ELF-1 (cell line): ENCODE results near the gene SMIM44.
"Not testable (repeated sequence)": the region's sequence is repeated elsewhere in the genome, so short reads cannot be mapped to it uniquely, and the experiment has no call there.

Experiments used
- DNase-seq: peaks from one replicate; pipeline ENCODE4 v3.0.0-alpha.2; 2016; ENCODE audit warnings: low read depth, low spot score

The SMIM44 gene

DNA sequence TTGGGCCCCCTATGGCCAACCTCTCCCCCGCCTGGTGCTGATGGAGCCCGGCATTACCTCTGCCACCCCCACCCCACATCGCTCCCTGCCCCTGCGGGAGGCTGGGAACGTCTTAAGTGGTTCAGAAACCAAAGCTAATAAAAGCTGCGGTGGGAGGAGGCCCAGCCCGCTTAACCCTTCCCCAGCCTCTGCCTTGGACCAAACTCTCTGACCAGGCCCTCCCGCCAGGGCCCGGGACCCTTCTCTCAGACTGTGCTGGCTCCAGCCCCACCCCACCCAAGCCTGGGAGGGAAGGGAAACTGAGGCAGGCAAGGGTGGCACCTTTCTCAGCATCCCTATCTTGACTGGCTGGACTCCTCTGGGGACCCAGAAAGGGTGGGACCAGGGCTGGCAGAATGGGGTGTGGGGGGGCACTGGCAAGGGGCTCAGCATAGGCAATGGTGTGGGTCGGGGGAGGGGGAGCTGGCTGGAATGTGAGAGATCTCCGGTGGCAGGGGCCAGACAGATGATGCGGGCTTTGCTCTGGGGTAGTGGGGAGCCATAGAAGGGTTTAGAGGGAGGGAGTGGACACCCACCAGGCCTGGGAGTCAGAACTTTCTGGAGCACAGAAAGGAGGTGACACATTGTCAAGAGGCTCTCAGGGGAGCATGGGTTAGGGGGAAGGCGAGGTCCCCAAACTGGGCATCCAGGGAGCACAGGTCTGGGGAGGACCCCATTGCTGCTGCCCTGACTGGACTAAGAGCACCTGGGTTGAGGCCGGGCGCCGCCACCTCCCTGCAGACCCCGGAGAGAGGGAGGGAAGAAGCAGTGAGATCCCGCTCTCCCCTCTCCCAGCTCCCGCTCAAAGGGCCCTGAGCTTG lies 24.8 kb downstream of the SMIM44 start:
- no peak for DNase-seq

DNA sequence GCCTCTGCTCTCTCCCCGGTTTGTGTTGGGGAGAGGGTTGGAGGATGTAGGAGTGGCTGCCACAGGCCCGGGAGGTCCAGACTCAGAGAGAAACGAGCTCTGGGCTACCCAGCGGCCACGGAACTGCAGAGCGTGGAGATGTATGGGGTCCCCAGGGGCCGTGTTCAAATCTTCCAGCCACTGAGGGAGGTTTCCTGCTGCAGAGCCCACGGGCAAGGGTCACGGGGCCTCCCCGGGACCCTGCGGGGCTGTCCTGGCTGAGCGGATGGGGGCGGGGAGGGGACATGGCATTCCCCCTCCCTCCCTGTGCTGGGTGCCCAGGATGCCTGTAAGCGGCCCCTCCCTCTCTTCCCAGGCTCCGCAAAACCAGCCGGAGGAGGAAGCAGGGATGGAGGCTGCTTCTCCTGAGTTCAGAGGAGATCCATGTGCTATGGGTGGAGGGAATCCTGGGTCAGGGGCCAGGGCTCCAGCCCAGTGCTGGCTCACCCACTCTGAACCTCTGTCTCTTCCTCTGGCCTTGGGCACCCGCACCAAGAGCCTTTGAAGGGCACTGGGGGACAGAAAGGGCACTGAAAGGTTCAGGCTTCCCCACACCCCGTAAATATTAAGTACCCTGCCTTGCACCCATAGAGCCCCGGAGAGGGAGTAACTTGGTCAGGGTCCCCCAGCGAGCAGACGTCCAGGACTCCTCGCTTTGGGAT lies 25.6 kb downstream of the SMIM44 start:
- DNase-seq = no peak

DNA sequence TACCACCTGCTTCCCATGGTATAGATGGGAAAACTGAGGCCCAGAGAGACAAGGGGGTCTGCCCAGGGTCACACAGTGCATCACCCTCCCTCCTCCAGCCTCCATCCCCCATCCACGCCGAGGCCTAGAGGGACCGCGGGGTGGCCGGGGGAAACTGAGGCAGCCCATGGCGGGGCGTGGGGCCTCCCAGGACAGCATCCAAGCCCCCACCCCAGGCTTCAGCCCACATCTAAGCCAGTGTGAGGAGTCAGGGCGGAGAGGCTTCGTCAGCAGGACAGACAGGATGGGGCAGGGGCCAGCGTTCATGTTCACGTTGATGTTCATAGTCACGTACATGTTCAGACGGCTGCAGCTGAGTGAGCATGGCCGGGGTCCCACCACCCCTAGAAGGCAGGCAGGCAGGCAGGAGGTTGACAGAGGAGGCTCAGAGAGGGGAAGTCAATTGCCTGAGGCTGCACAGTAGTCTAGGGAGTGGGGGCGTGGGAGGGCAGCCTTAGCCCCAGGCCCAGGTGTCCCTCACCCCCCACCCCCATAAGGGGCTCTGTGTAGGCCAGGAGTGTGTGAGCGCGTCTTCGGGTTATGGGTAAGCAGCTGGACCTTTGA lies 26.2 kb downstream of the SMIM44 start:
- DNase-seq = no peak

DNA sequence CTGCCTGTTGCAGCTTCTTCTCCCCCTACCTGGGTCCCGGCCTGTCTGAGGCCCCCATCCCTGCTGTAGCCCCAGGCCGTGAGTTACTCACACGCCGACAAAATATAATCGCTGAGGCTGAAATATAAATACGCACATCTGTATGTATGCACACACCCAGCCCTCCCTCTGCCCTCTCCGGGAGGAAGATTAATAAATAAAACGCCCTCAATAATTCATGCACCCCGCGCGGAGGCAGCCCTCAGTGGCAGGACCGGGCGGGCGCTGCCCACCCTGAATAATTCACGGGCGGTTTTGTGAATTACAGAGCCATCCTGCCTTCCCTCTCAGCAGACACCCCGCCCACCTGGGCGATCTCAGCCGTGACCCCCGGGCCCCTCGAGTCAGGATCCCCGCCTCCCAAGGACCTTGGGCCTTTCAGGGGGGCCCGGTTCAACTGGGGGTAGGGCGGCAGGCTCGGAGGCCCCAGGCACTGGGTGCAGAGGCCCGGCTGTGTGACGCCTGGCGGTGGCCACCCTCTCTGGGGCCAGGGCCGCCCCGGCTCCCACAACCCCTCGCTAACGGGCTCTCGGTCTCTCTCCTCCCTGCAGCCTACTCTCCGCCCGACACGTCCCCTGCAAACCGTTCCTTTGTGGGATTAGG lies 27.2 kb downstream of the SMIM44 start:
- DNase-seq = no peak

DNA sequence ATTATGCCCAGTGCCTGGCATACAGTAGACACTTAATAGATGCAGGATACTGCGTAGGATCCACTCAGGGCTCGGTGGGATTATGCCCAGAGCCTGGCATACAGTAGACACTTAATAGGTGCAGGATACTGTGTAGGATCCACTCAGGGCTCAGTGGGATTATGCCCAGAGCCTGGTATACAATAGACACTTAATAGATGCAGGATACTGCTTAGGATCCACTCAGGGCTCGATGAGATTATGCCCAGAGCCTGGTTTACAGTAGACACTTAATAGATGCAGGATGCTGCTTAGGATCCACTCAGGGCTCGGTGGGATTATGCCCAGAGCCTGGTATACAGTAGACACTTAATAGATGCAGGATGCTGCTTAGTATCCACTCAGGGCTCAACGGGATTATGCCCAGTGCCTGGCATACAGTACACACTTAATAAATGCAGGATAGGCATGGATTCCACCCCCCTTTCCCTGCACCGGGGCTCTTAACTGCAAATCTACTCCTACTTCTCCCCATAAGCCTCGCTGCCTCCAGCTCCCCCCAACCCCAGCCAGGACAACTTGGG lies 27.8 kb downstream of the SMIM44 start:
- DNase-seq = no peak

DNA sequence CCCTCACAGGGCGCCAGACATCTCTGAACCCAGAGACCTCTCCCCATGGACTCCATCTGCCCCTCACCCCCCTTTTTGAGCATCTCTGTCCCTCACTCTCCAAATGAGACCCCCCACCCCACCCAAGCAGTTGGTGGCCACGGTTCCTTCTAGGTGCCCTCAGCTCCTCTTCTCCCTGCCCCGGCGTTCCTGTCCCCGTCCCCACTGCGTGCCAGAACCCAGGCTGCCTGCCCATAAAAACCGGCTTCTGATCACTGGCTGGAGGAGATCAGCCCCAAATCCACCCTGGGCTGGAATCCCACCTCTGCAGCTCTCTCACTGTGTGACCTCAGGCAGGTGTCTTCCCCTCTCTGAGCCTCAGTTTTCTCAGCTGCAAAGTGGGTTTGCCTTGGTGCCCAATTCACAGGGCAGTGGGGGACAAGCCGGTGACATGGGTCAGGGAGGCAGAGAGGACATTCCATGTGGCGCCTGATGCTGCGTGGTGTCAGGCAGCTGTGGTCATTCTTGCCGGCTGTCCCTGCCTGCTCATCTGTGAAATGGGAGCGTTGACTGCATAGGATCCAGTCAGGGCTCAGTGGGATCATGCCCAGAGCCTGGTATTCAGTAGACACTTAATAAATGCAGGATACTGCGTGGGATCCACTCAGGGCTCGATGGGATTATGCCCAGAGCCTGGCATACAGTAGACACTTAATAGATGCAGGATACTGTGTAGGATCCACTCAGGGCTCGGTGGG lies 28.4 kb downstream of the SMIM44 start:
- no peak for DNase-seq

DNA sequence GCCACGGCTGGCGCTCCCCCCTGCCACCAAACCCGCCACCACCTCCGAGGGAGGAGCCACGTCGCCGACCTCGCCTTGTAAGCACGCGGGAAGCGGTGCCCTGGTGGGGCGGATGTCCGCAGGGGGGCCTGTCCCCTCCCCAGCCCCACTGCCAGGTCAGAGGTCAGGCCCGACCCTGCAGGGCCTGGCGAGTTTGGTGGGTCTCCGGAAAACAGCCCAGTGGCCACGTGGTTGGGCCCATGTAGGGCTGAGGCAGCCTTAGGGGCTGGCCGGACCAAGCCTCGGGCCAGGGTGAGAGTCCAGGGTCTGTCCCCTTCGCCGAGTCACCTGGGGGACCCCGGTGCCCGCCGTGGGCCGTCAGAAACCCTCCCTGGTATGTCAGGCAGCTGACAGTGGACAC lies 29.4 kb downstream of the SMIM44 start:
- no peak for DNase-seq

DNA sequence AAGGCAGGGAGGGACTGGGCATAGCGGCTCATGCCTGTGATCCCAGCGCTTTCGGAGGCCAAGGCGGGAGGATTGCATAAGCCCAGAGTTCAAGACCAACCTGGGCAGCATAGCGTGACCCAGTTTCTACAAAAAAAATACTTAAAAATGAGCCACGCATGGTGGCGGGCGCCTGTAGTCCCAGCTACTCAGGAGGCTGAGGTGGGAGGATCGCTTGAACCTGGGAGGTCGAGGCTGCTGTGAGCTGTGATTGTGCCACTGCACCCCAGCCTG lies 30.4 kb downstream of the SMIM44 start:
- DNase-seq = not testable (repeated sequence)

DNA sequence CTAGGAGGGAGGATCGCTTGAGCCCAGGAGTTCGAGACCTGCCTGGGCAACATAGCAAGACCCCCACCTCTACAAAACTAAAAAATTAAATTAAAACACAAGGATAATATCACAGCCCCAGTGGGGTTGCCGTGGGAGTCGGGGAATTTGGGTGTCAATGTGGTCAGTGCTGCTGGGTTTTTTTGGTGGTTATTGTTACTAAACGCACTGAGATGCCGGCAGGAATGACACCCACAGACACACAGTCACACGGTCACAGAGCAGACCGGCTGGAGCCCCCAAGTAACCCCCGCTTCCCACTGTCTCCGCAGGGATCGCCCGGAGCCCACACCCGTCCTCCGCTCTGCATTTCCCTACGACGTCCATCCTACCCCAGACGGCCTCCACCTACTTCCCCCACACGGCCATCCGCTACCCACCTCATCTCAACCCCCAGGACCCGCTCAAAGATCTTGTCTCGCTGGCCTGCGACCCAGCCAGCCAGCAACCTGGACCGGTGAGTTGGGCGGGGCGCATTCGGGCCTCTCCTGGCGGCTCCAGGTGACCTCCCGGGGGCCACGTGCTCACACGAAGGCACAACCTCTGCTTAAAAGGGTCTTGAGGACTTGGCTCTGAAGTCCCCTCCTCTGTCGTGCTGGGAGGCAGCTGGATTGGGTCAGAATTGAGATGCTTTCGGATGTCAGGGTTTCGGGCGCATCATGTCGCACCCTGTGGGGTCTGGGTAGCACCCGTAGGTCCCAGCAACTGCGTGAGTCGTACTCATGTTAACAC lies 30.9 kb downstream of the SMIM44 start:
- no peak for DNase-seq

DNA sequence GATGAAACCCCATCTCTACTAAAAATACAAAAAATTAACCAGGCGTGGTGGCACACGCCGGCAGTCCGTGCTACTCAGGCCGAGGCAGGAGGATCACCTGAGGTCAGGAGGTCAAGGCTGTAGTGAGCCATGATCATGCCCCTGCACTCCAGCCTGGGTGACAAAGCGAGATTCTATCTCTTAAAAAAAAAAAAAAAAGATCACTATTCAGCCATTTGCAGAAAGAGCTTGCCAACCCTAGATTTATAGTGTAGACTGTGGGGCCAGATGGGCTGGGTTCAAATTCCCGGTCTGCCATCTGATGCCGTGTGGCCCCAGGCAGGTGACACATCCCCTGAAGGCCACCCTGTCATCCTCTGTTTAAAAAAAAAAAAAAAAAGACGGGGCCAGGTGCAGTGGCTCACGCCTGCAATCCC lies 31.8 kb downstream of the SMIM44 start:
- no peak for DNase-seq

DNA sequence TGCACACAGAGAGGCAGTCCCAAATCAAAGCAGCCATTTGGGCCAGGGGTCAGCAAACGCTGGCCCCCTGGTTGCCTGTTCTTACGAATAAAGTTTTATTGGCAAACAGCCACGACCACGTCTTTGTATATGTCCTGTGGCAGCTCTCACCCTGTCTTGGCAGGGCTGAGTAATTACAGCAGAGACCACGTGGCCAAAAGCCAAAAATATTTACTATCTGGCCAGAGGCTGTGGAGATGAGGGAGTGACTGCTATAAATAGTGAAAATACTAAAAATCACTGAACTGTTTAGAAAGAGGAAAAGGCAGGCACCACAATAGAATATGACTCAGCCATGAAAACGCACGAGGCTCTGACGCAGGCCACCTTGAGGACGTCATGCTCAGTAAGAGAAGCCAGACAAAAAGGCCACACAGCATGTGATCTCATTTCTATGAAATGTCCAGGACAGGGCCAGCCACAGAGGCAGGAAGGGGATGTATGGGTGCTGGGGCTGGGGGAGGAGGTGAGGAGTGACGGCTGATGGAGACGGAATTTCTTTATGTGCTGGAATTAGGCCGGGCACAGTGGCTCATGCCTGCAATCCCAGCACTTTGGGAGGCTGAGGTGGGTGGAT lies 32.3 kb downstream of the SMIM44 start:
- DNase-seq = peak; percentile 44

DNA sequence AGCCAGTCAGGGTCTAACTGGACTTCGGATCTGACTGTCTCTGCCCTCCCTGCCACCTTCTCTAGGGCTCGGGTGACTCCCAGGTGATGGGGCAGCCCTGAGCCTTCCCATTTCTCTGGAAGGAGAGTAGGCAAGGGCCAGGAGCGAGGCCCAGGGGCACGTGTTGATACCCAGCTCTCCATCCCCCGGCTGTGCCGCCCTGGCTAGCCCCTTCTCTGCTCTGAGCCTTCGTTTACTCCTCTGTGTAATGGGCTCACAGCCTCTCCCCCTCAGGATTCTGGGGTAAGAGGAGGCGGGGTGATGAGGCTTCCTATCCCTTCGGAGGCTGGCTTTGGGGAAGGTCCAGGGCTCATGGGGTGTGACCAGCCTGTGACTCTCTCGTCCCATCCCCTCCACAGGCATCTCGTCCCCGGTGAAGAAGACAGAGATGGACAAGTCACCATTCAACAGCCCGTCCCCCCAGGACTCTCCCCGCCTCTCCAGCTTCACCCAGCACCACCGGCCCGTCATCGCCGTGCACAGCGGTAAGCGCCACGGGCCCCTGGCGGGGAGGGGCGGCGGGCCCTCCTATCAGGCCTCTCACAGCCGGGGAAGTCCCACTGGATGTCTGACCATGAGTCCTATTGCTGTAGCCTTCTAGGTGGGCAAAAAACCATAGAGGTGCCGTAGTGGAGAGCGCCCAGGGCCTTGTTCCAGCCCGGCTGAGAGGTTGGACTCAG lies 34.5 kb downstream of the SMIM44 start:
- DNase-seq = no peak

DNA sequence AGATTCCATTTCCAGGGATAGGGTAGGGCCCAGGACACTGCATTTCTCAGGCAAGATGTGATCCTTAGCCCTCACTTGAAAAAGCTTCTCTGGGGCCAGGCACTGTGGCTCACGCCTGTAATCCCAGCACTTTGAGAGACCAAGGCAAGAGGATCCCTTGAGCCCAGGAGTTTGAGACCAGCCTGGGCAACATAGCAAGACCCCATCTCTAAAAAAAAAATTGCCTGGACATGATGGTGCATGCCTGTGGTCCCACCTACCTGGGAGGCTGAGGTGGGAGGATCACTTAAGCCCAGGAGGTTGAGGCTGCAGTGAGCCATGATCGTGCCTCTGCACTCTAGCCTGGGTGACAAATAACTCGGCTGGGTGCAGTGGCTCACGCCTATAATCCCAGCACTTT lies 36.6 kb downstream of the SMIM44 start:
- not testable (repeated sequence) for DNase-seq

DNA sequence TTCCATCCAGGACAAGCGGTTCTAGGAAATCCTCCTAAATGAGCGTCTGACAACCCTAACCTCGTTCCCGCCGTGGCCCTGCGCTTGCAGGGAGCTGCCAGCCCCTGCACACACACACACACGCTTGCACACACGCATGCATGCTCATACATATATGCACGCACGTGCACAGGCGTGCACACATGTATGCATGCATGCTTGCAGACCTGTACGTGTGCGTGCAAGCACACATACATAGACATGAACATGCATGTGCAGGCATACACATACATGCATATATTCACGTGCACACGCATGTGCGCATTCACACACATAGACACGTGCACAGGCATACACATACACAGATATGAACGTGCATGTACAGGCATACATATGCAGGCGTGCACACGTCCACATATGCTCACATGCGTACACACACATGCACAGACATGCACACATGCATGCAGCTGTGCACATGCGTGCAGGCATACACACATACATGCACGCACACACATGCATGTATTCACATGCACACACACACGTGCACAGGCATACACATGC lies 38.5 kb downstream of the SMIM44 start:
- DNase-seq = no peak

DNA sequence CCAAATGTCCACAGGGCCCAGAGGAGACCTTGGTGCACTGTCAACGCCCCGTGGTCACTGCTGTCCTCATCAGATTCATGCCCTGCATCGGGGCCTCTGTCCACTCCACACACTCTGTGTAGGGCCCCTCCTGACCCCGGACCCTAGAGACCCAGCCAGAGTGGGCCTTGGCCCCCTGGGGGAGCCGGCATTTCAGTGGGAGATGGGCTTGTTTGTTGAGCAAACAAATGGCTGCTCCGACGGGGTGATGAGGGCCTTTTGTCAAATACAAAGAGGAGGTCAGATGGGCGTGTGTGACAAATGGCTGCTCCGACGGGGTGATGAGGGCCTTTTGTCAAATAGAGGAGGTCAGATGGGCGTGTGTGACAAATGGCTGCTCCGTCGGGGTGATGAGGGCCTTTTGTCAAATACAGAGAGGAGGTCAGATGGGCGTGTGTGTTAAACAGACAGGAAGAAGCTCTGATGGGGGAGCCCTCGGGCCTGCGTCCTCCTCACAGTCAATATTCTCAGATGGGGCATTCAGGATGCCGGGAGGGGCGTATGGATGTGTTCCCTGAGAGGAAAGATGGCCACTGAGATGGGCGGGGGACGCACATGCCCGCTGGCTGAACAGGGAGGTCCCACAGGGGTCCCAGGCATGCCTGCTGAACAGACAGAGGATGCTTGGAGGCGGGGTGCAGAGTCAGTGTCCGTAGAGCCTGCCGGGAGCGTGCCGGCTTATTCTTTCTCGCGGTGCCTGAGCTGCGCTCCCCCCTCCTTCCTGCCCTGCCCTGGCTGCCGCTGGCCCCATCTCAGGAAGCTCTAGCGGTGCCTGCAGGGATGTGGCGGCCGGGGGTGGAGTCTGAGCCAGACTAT lies 39.2 kb downstream of the SMIM44 start:
- peak; percentile 83 for DNase-seq

DNA sequence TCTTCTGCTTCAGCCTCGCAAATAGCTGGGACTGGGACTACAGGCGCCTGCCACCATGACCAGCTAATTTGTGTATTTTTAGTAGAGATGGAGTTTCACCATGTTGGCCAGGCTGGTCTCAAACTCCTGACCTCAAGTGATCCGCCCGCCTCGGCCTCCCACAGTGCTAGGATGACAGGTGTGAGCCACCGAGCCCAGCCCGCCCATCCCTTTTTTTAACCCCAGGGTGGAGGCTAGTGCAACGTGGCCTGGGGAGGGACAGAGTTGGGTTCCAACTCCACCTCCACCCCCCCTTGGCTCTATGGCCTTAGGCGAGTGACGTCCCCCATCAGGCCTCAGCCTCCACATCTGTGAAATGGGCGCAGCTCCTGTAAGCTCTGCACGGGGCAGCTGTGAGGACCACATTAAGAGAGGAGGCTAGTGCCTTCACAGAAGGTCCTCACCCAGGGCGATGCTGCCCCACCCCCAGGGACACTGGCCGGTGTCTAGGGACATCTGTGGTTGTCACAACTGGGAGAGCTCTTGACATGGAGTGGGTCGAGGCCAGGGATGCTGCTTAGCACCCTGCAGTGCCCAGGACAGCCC lies 40.7 kb downstream of the SMIM44 start:
- no peak for DNase-seq

DNA sequence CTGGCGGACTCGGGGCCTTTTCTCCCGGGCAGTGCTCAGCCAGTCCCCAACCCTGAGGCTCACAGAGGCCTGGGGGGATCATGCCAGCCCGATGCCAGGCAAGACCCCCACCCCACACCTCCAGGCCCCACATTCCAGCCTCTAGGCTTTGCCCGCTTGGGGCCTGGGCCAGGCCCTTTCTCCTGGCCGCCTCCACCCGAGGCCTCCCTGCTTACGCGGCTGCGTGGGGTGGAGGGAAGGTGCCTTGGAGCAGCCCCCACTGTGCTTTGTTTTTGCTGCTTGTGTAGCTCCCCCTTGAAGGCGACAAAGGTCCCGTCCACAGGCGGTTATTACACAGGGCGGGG lies 41.3 kb downstream of the SMIM44 start:
- DNase-seq = no peak
